Mesenchymal stem cell (in vitro differentiated cells and primary cell): Measurements from ENCODE around the gene SAMMSON. TPM values are rescaled to one million over a fixed set of nuclear protein-coding genes. Genes with fewer than 3 reads are reported as not detected.

Experiments used
- DNase-seq: peaks from one replicate; pipeline ENCODE4 v3.0.0-alpha.2; 2013
- H2AFZ ChIP-seq: one replicate; pipeline ENCODE4 v1.6.1; 2013; ENCODE audit warnings: low read depth, mild to moderate bottlenecking, control low read depth, inconsistent platforms, low read length, moderate library complexity
- H2AK5ac ChIP-seq: 2 replicates; pipeline ENCODE4 v1.6.1; 2013; ENCODE audit warnings: low read length, moderate library complexity, mild to moderate bottlenecking, inconsistent platforms; ENCODE audit not compliant: severe bottlenecking
- H2BK120ac ChIP-seq: one replicate; pipeline ENCODE4 v1.6.1; 2013; ENCODE audit warnings: low read depth, mild to moderate bottlenecking, inconsistent platforms, low read length, moderate library complexity
- H2BK12ac ChIP-seq, 2 experiments: one replicate each; pipeline ENCODE4 v1.6.1; 2013; ENCODE audit warnings: inconsistent platforms in 2 of 2, low read length in 2 of 2, mild to moderate bottlenecking in 2 of 2, moderate library complexity in 2 of 2, control low read depth in 1 of 2
- H2BK15ac ChIP-seq: one replicate; pipeline ENCODE4 v1.6.1; 2013; ENCODE audit warnings: mild to moderate bottlenecking, low read depth, inconsistent platforms; ENCODE audit not compliant: poor library complexity, severe bottlenecking
- H2BK5ac ChIP-seq: 2 replicates; pipeline ENCODE4 v1.6.1; 2013; ENCODE audit warnings: low read depth, mild to moderate bottlenecking, low read length, control low read depth, inconsistent platforms; ENCODE audit not compliant: poor library complexity, severe bottlenecking
- H3K14ac ChIP-seq, 2 experiments: one replicate each; pipeline ENCODE4 v1.6.1; 2013; ENCODE audit warnings: inconsistent platforms in 2 of 2, low read length in 2 of 2, control low read depth in 1 of 2, mild to moderate bottlenecking in 1 of 2, moderate library complexity in 1 of 2
- H3K18ac ChIP-seq, 2 experiments: one replicate each; pipeline ENCODE4 v1.6.1; 2013; ENCODE audit warnings: inconsistent platforms in 2 of 2, low read length in 2 of 2, control low read depth in 1 of 2, low read depth in 1 of 2, mild to moderate bottlenecking in 1 of 2
- H3K23ac ChIP-seq, 2 experiments: one replicate each; pipeline ENCODE4 v1.6.1; 2013; ENCODE audit warnings: inconsistent platforms in 2 of 2, low read length in 2 of 2, mild to moderate bottlenecking in 2 of 2, moderate library complexity in 2 of 2, control low read depth in 1 of 2
- H3K27ac ChIP-seq: 2 replicates; pipeline ENCODE4 v1.5.1; 2013; ENCODE audit warnings: mild to moderate bottlenecking, moderate library complexity, low read length, control low read depth, inconsistent platforms; ENCODE audit not compliant: poor library complexity, severe bottlenecking
- H3K27me3 ChIP-seq, 2 experiments: 2 replicates each; pipeline versions ENCODE4 v1.6.1 to v1.7.0; 2013; ENCODE audit warnings: low read length in 2 of 2, mild to moderate bottlenecking in 2 of 2, moderate library complexity in 2 of 2, control low read depth in 1 of 2, inconsistent platforms in 1 of 2; ENCODE audit not compliant: control insufficient read depth in 1 of 2, insufficient read depth in 1 of 2
- H3K36me3 ChIP-seq, 2 experiments: 2 replicates each; pipeline versions ENCODE4 v1.6.1 to v1.7.0; 2013; ENCODE audit warnings: low read length in 2 of 2, control low read depth in 1 of 2, inconsistent platforms in 1 of 2, low read depth in 1 of 2, mild to moderate bottlenecking in 1 of 2; ENCODE audit not compliant: insufficient read depth in 2 of 2, control insufficient read depth in 1 of 2
- H3K4ac ChIP-seq, 2 experiments: one replicate each; pipeline ENCODE4 v1.6.1; 2013; ENCODE audit warnings: inconsistent platforms in 2 of 2, low read length in 2 of 2, mild to moderate bottlenecking in 2 of 2, moderate library complexity in 2 of 2, control low read depth in 1 of 2, low read depth in 1 of 2
- H3K4me1 ChIP-seq: 2 replicates; pipeline ENCODE4 v1.6.1; 2013; ENCODE audit warnings: low read depth, low read length, control low read depth; ENCODE audit not compliant: control insufficient read depth, insufficient read depth
- H3K4me2 ChIP-seq: 2 replicates; pipeline ENCODE4 v1.6.1; 2013; ENCODE audit warnings: low read length, mild to moderate bottlenecking, inconsistent platforms; ENCODE audit not compliant: poor library complexity, severe bottlenecking
- H3K4me3 ChIP-seq, 2 experiments: 2 replicates each; pipeline versions ENCODE4 v1.5.1 to v1.7.0; 2013; ENCODE audit warnings: low read length in 2 of 2, mild to moderate bottlenecking in 2 of 2, control low read depth in 1 of 2, low read depth in 1 of 2; ENCODE audit not compliant: insufficient read depth in 1 of 2
- H3K79me1 ChIP-seq: replicated peaks from 2 replicates; pipeline ENCODE4 v1.6.1; 2013; ENCODE audit warnings: mild to moderate bottlenecking, control low read depth, low read length, inconsistent platforms; ENCODE audit not compliant: poor library complexity, severe bottlenecking
- H3K9ac ChIP-seq: 2 replicates; pipeline ENCODE4 v1.7.0; 2013; ENCODE audit warnings: mild to moderate bottlenecking, low read length, moderate library complexity
- H3K9me3 ChIP-seq: 2 replicates; pipeline ENCODE4 v1.7.0; 2013; ENCODE audit warnings: mild to moderate bottlenecking, low read length; ENCODE audit not compliant: control insufficient read depth
- H4K8ac ChIP-seq: one replicate; pipeline ENCODE4 v1.6.1; 2013; ENCODE audit warnings: inconsistent platforms, mild to moderate bottlenecking, low read length, moderate library complexity
- H4K91ac ChIP-seq: one replicate; pipeline ENCODE4 v1.6.1; 2013; ENCODE audit warnings: mild to moderate bottlenecking, low read length, inconsistent platforms
- WGBS: methylation state at CpG from one replicate; pipeline ENCODE4 v1.1.7; 2013; ENCODE audit warnings: mixed read lengths; 5-methylcytosine and 5-hydroxymethylcytosine counted together
- polyA plus RNA-seq, 2 experiments: library from polyadenylated mRNA; stranded (reverse); fragments of 200-250 nt; gene quantifications; one replicate each; pipeline ENCODE4 v1.2.3, GENCODE V29; 2013

SAMMSON gene
- polyA plus RNA-seq (2013, experiment 1 of 2): not detected
- polyA plus RNA-seq (2013, experiment 2 of 2): not detected

DNA sequence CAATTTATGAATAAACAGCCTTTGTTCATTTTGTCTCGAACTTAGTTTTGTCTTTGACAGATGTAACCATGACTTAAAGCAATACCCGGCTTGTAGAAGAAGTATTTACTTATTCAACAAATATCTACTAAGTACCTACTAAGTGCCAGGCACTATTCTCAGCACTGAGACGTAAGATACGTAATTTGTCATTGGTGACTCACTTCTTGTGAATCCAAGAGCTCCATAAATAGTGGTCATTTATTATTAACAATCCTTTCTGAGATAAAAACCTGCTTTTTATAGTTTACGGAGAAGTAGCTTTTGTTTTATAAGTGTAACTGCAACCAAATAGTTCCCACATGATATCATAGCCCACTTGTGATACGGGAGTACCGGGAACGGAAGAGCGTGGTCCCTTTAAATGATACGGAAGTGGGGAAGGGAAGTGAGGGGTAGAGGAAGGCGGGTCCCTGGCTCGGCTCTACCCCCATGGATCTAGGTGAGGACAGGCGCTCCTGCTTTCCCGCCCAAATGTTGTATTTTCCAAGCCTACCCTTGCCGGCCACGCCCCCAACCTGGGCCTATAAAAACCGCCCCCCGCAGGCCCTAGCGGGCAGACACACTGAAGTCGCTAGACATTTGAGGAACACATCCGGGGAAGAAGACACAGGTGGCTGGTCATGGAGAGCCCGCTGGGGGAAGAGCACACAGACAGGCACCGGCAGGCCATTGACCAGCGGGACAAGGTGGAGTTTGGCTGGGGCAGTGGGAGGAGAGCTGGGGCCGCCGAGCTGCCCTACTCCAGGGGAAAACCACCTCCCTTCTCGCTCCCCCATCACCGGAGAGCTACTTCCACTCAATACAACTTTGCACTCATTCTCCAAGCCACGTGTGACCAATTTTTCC, at the start of gene SAMMSON:
Gene SAMMSON, plus strand, starts transcription at position 594 of the 888 bp plus-strand sequence.
- H3K4me3 ChIP-seq: peak within 1 kb of the TSS in 1 of 2 experiments; percentile 74
- no peaks in the 10 kb centered on the region for H3K79me1 ChIP-seq
- H2BK15ac ChIP-seq: peak within 1 kb of the TSS; percentile 89
- H3K4ac ChIP-seq: peak within 1 kb of the TSS; percentile 57 to 86
- 69% methylated on average over 23 of the region's 29 CpGs for WGBS
- peak within 1 kb of the TSS; percentile 81 for H3K9ac ChIP-seq
- peak within 1 kb of the TSS; percentile 90 for H4K91ac ChIP-seq
- peak within 1 kb of the TSS; percentile 77 for H2BK120ac ChIP-seq
- H2AFZ ChIP-seq: no peak within 1 kb of the TSS
- H3K18ac ChIP-seq: peak within 1 kb of the TSS; percentile 67 to 86
- no peak within 1 kb of the TSS for H3K23ac ChIP-seq
- peak within 1 kb of the TSS; percentile 10 for H2BK5ac ChIP-seq
- H3K4me1 ChIP-seq: peaks cover 7% of the 10 kb centered on the region
- H3K36me3 ChIP-seq: no peaks in the 10 kb centered on the region
- H2BK12ac ChIP-seq: peak within 1 kb of the TSS; percentile 63 to 75
- H3K14ac ChIP-seq: peak within 1 kb of the TSS in 1 of 2 experiments; percentile 39
- H4K8ac ChIP-seq: peak within 1 kb of the TSS; percentile 97
- peak within 1 kb of the TSS; percentile 74 for H3K4me2 ChIP-seq
- H2AK5ac ChIP-seq: peak within 1 kb of the TSS; percentile 8
- peak; percentile 84 for DNase-seq
- H3K9me3 ChIP-seq: no peaks in the 10 kb centered on the region
- H3K27me3 ChIP-seq: no peaks in the 10 kb centered on the region
- peak within 1 kb of the TSS; percentile 45 for H3K27ac ChIP-seq

DNA sequence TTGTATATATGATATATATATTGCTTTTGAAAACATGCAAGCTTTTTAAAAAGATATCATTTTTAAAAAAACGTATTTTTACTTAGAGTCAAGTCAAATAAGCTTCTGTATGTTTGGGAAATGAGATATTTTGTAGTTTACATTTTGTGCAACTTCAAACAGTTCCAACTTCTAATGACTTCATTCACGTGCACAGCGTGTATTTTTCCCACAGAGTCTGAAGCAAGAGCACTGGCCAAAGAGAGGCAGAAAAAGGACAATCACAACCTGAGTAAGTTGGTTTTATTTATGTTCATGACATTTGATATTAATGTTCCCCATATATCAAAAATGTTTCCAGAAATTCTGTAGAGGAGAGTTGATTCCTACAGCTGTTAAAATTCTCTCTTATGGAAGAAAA, 47.9 kb upstream of the SAMMSON start:
- Histone ChIP-seq H3K27me3 (no peaks in the 10 kb centered on the region), H2BK5ac (no peak overlapping the region), H2BK15ac (no peak overlapping the region), H2BK120ac (no peak overlapping the region), H3K14ac (no peak overlapping the region), H3K27ac (no peak overlapping the region), H3K23ac (no peak overlapping the region), H2AFZ (no peak overlapping the region), H3K4ac (no peak overlapping the region), H2AK5ac (no peak overlapping the region), H3K4me2 (no peak overlapping the region), H3K4me3 (no peak overlapping the region), H3K4me1 (no peaks in the 10 kb centered on the region), H3K18ac (no peak overlapping the region), H2BK12ac (no peak overlapping the region), H3K9ac (no peak overlapping the region), H3K79me1 (peaks cover 15% of the 10 kb centered on the region), H4K8ac (no peak overlapping the region), H3K9me3 (no peaks in the 10 kb centered on the region), H4K91ac (no peak overlapping the region), H3K36me3 (peaks cover 7 to 41% of the 10 kb centered on the region in 2 experiments)
- WGBS: 100% methylated on average over 2 of the region's 3 CpGs
- DNase-seq: no peak

DNA sequence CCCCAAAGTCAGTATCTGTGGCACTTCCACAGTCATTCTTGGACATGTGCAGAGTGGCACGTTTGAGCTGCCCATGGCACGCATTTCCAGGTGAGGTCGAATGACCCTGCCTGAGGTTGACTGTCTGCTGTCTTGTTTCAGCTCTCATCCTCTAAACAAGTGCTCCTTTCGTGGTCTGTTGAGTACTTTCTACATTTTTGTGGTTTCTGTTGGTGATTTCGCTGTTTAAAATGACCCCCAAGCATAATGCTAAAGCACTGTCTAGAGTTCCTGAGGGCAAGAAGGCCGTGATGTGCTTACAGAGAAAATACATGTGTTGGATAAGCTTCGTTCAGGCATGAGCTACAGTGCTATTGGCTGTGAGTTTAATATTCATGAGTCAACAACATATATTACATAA, 40.0 kb upstream of the SAMMSON start:
- H2BK120ac ChIP-seq: no peak overlapping the region
- no peak overlapping the region for H3K27ac ChIP-seq
- H3K4me1 ChIP-seq: no peaks in the 10 kb centered on the region

DNA sequence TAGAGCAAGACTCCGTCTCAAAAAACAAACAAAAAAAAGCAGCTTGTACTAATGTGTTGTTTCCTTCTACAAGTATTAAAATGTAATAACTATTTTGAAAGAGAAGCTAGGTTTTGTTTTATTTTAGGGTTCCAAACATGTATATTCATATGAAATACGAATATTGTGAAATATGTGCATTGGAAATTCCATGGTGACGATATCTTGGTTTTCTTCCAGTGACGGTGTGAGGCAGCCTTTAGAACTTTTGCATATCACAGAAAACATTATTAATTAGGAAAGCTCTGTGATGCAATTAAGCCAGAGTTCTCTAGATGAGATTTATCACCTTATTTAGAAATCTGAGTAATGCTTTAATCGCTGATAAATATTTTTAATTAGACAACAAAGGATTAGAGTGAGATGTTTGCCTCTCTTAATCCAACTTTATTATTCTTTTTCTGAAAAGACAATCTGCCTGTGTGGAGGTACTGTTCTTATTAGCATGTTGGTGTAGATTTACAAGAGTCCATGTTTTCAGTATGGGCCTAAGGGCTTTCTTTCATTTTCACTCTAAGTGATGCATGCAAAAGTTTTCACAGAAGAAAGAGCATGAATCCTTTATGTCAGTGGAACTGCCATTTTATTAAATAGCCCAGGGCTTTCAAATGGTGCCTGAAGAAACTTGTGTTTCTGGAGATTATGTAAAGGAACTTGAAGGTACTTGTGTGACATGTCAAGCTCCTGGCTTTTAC, 37.7 kb upstream of the SAMMSON start:
- H3K79me1 ChIP-seq: peaks cover 25% of the 10 kb centered on the region
- no peak for DNase-seq
- no peak overlapping the region for H3K4me2 ChIP-seq
- no peak overlapping the region for H3K4ac ChIP-seq
- no peak overlapping the region for H2AK5ac ChIP-seq
- H2AFZ ChIP-seq: no peak overlapping the region
- H3K27me3 ChIP-seq: no peaks in the 10 kb centered on the region
- no peaks in the 10 kb centered on the region for H3K4me1 ChIP-seq
- H3K9me3 ChIP-seq: no peaks in the 10 kb centered on the region
- no peak overlapping the region for H3K18ac ChIP-seq
- no peak overlapping the region for H3K4me3 ChIP-seq
- no peak overlapping the region for H2BK120ac ChIP-seq
- H3K9ac ChIP-seq: no peak overlapping the region
- H3K23ac ChIP-seq: no peak overlapping the region
- H2BK5ac ChIP-seq: no peak overlapping the region
- H3K14ac ChIP-seq: no peak overlapping the region
- H2BK12ac ChIP-seq: no peak overlapping the region
- peaks cover 20 to 62% of the 10 kb centered on the region in 2 experiments for H3K36me3 ChIP-seq
- 100% methylated on average over 3 of the region's 5 CpGs for WGBS
- H4K8ac ChIP-seq: no peak overlapping the region
- H2BK15ac ChIP-seq: no peak overlapping the region
- H4K91ac ChIP-seq: no peak overlapping the region
- no peak overlapping the region for H3K27ac ChIP-seq

More for the DNA sequence above, 40.0 kb upstream of the SAMMSON start:
- H3K4me2 ChIP-seq: no peak overlapping the region
- no peak overlapping the region for H3K4me3 ChIP-seq
- WGBS: 48% methylated on average over 7 of the region's 7 CpGs
- H3K9me3 ChIP-seq: no peaks in the 10 kb centered on the region
- no peak overlapping the region for H4K91ac ChIP-seq
- H3K27me3 ChIP-seq: no peaks in the 10 kb centered on the region
- H2AK5ac ChIP-seq: no peak overlapping the region
- no peak overlapping the region for H3K4ac ChIP-seq
- DNase-seq: peak; percentile 59
- no peak overlapping the region for H2BK15ac ChIP-seq
- H2BK12ac ChIP-seq: no peak overlapping the region
- peaks cover 21% of the 10 kb centered on the region for H3K79me1 ChIP-seq
- H3K23ac ChIP-seq: no peak overlapping the region
- H3K18ac ChIP-seq: no peak overlapping the region
- no peak overlapping the region for H3K14ac ChIP-seq
- H4K8ac ChIP-seq: no peak overlapping the region
- no peak overlapping the region for H2BK5ac ChIP-seq
- no peak overlapping the region for H2AFZ ChIP-seq
- peaks cover 15 to 57% of the 10 kb centered on the region in 2 experiments for H3K36me3 ChIP-seq
- H3K9ac ChIP-seq: no peak overlapping the region
